Epithelial cell of proximal tubule (primary cell): ENCODE data around the gene FBXL2. TPM values are rescaled to one million over a fixed set of nuclear protein-coding genes. Genes with fewer than 3 reads are reported as not detected.

Experiments
- DNase-seq: peaks from one replicate; pipeline ENCODE4 v3.0.0-alpha.2; 2011; ENCODE audit warnings: low read depth
- H3K4me3 ChIP-seq: 2 replicates; pipeline ENCODE4 v1.5.1; 2011; ENCODE audit warnings: low read depth, mild to moderate bottlenecking, low read length
- total RNA-seq: library from RNA; depleted of rRNA; stranded (reverse); fragments of >200 nt; gene quantifications from 2 replicates; pipeline ENCODE4 v1.2.3, GENCODE V29; 2015
- TF ChIP-seq, protein P1 (sequence below): conservative IDR thresholded peaks from 2 replicates; pipeline ENCODE4 v1.5.1; 2012; ENCODE audit warnings: low read depth, mild to moderate bottlenecking, low read length

FBXL2 gene
- total RNA-seq, 1 donor from 2014 or later: 10.8 TPM

DNA sequence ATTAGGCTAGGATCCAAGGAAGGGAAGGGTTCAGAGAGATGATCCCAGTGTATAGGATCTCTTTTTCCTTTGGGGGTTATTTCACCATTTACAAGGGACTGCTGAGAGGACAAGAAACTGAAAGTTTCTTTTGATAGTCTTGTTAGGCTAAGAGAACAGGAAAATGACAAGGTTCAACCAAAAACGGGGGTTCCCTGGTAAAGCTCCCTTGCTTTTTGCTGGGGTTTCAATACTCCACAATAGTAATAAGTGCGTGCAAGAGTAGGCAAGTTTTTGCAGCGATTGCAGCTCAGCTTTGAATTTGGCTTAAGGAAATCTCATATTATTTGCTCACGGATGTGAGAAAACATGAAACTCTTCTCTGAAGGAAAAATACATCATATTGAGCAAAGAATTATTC, 39.8 kb upstream of the FBXL2 start:
- DNase-seq: no peak
- TF ChIP-seq, protein P1, sequence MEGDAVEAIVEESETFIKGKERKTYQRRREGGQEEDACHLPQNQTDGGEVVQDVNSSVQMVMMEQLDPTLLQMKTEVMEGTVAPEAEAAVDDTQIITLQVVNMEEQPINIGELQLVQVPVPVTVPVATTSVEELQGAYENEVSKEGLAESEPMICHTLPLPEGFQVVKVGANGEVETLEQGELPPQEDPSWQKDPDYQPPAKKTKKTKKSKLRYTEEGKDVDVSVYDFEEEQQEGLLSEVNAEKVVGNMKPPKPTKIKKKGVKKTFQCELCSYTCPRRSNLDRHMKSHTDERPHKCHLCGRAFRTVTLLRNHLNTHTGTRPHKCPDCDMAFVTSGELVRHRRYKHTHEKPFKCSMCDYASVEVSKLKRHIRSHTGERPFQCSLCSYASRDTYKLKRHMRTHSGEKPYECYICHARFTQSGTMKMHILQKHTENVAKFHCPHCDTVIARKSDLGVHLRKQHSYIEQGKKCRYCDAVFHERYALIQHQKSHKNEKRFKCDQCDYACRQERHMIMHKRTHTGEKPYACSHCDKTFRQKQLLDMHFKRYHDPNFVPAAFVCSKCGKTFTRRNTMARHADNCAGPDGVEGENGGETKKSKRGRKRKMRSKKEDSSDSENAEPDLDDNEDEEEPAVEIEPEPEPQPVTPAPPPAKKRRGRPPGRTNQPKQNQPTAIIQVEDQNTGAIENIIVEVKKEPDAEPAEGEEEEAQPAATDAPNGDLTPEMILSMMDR: no peak
- no peak overlapping the region for H3K4me3 ChIP-seq

DNA sequence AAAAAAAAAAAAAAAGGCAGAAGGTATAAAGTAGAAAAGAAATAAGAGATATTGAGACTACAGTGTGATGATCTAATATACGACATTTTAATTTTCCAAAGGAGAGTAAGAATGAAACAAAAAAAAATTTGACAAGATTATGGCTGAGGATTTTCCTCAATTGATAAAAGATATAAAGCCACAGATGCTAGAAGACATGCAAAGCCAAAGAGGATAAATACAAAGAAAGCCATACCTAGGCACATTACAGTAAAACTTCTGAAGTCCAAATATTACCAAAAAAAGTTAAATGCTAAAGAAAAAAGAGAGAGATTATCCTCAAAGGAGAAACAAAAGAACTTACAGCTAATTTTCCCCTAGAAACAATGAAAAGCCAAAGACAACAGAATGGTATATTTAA, 38.3 kb upstream of the FBXL2 start:
- no peak overlapping the region for H3K4me3 ChIP-seq
- TF ChIP-seq, protein P1: no peak
- no peak for DNase-seq

DNA sequence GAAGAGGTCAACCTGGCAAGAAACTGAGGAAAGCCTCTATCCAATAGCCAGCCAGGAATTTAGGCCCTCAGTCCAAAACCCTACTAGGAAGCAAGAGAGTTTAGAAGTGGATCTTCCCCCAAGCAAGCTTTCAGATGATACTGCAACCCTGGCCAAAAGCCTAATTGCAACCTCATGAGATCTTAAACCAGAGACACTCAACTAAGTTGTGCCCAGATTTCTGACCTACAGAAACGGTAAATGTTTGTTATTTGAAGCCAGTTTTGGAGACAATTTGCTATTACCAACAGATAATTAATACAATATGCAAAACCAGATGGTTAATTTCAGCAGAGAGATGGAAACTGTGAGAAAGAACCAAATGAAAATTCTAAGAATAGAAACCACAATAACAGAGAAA, 37.0 kb upstream of the FBXL2 start:
- no peak overlapping the region for H3K4me3 ChIP-seq
- TF ChIP-seq, protein P1: no peak
- DNase-seq: no peak

DNA sequence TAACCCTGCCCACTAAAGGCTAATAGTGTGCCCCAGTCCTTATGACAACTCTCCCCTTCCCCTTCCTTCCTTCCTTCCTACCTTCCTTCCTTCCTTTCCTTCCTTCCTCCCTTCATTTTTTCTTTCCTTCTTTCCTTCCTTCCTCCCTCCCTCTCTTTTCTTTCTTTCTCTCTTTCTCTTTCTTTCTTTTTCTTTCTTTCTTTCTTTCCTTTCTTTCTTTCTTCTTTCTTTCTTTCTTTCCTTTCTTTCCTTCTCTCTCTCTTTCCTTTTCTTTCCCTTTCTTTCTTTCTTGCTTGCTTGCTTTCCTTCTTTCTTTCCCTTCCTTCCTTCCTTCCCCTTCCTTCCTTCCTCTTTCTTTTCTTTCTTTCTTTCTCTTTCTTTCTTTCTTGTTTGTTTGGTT, 30.5 kb upstream of the FBXL2 start:
- TF ChIP-seq, protein P1: no peak
- no peak for DNase-seq
- no peak overlapping the region for H3K4me3 ChIP-seq

DNA sequence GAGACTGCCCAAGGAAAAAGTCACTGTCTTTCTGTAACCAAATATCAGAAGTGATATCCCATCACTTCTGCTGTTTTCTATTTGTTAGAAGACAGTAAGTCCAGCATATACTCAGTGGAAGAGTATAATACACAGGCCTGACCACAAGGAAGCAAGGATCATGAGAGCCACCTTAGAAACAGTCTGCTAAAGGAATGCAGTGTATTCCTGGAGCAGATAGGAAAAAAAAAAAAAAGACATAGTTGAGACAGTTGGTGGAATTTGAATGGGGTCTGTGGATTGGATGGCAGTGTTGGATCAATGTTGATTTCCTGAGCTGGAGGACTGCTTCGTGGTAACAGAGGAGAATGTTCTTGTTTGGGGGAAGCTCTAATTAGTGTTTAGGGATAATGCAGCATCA, 26.5 kb upstream of the FBXL2 start:
- H3K4me3 ChIP-seq: no peak overlapping the region
- TF ChIP-seq, protein P1: no peak
- no peak for DNase-seq

DNA sequence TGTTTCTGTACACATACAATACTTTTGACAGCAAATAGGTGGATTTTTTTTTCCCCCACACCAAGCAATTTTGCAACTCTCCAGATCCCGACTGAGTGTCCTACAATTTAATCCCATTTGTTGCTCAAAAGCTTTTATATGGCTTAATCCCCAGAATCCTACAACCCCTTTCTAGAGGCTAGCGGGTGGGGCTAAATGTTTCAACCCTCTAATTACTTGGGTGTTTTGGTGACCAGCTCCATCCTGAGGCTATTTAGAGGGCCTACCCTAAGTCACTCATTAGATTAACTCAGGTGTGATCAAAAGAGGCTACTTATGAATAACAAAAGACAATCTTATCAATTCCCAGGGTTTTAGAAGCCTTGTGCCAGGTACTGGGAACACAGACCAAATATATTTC, 21.0 kb upstream of the FBXL2 start:
- TF ChIP-seq, protein P1: no peak
- DNase-seq: no peak
- H3K4me3 ChIP-seq: no peak overlapping the region

DNA sequence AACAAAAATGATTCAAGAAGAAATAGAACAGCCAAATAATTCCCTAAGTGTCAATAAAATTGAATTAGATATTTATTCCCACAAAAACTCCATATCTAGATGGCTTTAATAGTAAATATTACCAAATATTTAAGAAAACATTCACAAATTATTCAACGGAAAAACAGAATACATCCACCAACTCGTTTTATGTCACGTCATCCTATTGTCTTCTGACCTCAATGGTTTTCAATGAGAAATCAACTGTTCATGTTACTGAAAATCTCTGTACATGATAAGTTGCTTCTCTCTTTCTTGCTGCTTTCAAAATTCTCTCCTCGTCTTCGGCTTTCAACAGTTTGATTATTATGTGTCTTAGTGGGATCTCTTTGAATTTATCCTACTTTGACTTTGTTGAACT, 17.1 kb upstream of the FBXL2 start:
- TF ChIP-seq, protein P1: no peak
- no peak for DNase-seq
- no peak overlapping the region for H3K4me3 ChIP-seq
